NCI-H128 (cell line): ENCODE data around the gene TNNT2.

ENCODE experiments used
- DNase-seq: peaks from one replicate; lab custom pipeline; 2025; ENCODE audit not compliant: unreplicated experiment; lab: John Stamatoyannopoulos, UW

The TNNT2 gene

DNA sequence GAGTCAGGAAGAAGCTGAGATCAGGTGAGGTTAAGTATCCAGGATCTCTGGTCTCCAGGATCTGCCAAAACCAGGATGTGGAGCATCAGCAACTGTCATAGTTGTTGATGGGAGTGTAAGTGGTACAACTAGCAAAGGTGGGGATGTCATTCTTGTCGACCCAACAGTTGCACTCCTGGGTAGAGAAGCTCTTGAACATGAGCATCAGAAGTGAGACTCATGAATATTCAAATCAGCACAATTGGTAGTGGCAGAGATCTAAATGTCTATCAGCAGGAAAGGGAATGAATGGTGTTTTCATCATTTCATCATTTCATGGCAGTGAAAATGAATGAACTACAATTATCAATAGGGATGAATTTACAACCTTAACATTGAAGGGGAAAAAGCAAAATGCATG lies 25.9 kb upstream of the TNNT2 start:
- no peak for DNase-seq

DNA sequence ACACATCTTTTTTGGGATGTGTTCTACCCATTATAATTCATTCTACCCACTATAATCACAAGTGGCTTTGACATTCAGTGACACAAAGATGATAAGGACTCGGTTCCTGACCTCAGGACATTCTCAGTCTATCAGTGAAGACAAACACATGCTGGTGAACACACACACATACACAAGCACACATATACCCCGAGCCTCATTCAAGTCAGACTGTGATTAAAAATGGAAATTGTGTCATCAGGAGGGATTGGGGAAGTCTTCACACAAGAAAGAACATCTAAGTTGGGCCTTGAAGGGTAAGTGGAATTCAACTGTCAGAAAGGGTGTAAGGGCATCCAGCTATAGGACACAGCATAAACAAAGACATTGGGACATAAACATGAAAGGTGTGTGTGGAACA lies 24.2 kb upstream of the TNNT2 start:
- no peak for DNase-seq

DNA sequence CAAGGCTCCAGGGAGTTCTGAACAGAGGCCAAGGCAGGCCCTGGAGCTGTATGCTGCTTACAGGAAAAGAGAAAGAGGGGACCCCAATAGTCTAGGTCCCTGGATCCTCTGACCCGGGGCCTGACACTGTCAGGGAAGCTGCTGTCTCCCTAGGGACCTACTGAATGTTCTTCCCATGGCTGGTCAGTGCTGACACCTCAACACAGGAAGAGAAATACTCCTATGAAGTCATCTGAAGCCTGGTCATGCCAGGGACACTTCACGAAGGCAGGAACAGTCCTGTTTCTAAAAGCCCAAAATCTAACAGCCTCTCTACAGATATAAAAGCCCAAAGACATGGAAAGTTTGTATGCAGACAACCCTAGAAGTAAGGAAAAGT lies 23.4 kb upstream of the TNNT2 start:
- no peak for DNase-seq

DNA sequence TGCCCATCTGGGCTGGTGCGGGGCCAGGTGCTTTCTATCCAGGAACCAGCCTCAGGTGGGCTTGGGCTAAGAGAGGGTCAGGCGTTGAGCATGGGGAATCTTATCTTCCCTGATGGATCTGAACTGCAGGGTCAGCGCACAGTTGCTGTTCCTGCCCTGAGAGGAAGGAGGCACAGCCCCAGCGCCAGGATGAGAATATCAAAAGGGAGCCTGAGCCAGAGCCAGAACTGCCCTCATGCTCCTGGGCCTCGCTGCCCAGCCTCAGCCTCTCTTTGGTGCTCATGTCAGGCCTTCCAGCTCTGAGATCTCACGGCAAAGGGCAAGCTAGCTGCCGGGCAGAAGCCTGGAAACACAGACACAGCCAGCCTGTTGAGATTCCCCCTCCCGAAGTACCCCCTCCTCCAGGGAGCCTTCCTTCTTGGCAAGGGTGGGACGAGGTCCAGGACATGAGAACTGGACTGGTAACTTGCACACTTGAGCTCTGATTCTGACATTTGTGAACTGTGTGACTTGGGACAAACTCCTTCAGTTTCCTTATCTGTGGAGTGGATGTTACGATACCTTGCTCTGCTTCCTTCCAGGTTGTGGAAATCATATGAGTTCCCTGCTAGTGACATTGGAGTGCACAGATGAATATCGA lies 22.9 kb upstream of the TNNT2 start:
- no peak for DNase-seq

DNA sequence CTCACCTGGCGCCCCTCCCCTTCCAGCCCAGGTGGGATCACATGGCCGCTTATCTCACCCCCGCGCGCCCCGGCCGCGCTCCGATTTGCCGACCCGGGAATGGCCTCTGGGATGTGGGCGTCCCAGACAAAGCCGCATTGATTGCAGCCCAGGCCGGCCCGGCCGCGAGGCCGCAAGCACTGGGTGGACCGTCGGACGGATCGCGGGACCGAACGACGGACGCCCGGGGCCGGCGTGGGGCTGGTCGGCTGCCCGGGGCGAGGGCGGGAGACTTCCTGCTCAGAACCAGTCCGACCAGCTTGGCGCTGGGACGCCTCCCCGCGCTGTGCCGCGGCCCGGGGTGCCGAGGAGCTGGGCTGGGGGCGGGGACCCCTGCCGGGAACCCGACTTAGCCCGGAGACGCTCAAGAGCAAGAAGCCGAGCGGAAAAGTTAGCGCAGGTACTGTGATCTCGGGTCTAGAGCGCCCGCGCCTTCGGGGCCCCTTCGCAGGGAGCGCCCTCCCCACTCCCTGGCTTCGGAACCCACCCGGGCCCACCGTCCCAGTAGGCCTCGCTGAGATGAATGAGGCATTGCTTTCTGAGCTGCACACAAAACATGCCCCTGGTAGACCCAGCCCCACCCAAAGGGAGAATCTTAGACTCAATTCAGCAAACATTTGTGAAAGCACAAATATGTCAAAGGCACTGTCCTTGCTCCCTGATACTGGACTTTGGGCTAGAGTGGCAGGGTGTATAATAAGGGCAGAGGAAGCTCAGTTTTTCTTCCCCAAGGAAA lies 22.1 kb upstream of the TNNT2 start:
- DNase-seq: no peak

DNA sequence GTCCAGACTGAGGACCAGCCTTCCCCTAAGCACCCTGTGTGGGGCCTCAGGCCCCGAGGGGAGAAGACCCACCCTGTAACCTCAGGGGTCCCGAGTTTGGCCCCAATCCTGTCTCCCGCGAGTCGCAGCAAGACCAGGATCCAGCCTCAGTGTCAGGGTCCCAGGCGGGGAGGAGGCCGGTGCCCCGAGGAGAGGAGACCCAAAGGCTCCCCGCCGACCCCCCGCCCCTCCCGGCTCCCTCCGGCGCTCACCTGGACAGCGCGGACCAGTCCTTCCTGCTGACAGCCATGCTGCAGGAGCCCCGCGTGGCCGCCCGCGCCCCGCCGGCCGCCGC lies 21.5 kb upstream of the TNNT2 start, which contains the start of gene LAD1:
LAD1 (minus strand) TSS at position 307 of the 334 bp plus-strand sequence; CDS start at position 289, 18 bp downstream.
- DNase-seq: no peak

DNA sequence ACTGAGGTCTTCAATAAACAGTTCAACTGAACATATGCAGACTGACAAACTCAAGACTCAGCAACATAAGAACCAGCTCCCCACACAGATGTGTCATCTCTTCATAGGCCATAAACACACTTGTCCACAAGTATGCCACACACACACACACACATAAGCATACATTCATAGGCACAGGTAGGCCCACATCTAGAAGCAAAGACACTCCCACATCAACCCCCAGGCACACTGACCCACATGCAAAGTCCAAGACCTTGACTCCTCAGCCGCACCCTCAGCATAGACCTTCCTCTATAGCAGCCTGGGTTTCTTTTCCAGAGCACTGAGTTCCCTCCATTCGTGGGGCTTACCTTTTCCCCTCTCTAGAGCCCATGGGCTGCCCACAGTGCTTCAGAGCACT lies 20.2 kb upstream of the TNNT2 start:
- no peak for DNase-seq

DNA sequence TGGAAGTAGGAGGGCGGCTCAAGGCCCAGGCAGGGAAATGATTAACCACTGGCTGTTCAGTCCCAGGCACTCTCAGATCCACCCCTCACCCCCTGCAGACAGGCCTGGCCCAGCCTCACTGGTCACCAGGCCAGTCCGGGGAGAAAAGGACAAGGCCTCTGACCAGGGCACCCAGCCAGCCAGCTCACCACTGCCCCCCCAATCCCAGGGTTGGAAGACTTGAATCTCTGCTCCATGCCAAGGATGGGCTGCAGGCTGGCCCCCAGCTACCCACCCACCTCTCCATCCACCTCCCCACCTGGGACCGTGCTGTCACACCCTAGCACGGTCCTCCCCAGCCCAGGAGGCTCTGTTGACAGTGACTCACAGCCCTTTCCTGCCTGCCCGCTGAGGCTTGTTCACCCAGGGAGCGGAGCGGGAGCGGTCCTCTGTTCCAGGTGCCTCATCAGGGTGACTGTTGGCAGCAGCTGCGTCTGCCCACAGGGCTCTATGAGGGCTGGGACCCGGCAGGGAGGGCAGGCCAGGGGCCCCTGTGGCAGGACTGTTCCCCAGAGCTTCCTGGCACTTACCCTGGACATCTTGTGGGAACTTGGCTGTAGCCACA lies 19.5 kb upstream of the TNNT2 start:
- no peak for DNase-seq

DNA sequence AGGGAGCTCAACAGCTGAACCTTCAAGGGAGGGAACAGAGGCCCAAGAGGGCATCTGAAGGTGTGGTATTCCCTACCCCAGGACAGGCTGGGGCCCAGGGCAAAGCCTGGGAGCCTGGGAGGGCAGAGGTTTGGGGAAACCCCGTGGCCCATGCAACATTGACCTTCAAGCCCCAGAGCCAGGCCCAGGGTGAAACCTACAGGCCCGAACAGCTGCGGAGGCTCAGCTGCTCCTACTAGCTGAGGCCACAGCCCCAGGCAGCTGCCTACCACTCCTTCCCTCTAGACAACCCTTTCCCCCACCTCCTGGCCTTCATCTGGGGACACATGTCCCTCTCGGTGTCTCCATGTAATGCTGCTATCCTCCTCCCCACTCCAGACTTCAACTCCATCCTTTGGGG lies 18.5 kb upstream of the TNNT2 start:
- DNase-seq: no peak

DNA sequence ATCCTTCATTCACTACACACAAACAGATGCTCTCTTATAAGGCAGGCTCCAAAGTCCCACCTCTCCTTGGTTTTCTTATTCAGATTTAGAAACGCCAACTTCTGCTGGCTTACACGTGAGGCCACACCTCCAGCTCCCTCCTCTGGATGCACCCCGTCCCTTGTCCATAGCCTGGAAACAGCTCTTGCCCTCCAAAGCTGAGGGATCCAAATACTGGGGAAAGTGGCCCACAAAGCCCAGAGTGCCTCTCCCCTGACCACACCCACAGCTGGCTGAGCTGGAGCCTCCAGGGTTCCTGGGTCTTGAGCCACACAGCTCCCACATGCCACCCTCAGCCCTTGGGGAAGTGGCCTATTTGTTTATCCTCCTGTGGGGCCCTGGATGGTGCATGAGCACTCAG lies 17.1 kb upstream of the TNNT2 start:
- DNase-seq: no peak

DNA sequence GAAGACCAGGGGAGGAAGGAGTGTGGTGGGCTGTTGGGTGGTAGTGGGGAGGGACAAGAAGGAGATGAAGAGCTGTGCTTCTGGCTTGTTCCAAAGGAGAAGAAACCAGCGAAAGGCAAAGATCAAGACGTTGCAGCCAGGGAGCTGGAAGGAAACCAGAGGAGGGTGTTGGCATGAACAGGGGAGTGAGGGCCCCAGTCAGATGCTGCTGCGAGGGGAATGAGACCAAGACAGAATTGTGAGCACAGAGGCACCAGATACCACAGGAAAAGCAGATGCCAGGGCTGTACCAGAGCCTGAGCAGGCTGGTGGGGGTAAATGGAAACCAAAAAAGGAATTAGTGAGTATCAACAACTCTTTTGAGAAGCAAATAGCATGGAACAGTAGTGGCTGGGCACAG lies 15.6 kb upstream of the TNNT2 start:
- no peak for DNase-seq

DNA sequence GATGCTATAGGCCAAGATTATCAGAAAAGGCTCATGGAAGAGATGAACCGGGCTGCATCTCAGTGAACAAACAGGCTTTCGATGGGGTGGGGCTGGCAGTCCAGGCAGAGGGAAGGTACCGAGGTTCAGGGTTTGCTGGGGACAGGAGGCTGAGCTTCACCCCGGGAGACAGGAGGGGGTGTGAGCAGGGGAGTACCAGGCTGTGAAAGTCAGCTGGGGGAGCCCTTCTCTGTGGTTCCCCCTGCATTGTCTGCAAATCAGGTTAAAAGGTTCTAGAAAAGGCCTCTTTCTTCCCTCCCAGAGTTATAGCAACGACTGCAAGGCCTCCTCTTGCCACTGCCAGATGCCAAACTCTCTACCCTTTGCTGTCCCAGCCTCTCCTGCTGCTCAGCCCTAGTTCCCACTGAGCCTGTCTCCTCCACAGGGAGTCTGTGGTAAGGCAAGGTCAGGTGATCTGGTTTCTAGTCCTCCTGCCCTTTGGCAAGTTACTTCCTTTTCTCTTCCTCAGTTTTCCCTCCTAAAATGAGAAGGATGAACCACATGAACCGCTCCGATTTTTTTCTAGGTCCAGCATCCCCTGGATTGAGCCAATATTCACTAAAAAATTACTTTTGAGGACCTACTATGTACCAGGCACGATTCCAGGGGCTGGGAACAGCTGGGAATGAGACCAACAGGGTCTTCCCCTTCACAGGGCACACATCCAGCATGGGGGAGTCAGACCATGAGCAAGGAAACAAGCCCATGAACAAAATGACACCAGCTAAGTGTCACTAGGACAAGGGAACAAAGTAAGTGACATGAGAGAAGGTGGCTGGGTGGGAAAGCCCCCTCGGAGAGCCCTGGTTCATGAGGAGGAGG lies 14.4 kb upstream of the TNNT2 start:
- no peak for DNase-seq

DNA sequence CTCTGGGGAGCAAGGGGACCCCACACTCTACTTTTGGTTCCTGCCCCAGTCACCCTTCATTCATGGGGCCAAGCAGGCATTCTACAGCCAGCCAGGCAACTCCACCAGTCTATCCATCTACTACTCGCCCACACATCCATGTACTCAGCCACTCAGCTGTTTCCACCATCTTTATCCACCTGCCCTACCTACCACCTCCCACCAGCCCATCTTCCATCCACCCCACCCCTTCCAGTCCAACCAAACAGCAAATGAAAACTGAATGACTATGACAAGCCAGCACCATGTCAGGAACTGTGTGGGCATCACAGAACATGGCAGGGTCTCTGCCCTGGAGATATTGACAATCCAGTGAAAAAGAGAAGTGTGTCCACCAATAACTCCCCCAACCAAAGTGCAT lies 13.7 kb upstream of the TNNT2 start:
- DNase-seq: no peak

DNA sequence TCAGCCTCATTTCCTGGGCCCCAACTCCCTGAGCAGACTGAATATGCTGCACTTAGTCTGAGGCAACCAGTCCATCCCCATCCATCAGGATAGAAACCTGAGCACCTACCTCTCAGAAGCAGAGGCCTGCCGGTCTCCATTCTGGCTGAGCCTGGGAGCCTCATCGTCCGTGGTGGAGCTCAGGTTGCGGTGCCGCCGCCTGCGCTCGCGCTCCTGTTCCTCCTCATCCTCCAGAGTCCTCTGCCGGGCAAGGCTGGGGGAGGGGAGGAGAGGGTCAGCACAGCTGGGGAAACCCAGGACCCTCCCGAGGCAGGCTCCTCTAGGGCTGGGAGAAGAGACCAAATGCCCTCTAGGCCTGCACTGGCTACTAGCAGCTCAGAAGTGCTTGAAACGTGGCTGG lies 11.6 kb upstream of the TNNT2 start:
- DNase-seq: no peak

DNA sequence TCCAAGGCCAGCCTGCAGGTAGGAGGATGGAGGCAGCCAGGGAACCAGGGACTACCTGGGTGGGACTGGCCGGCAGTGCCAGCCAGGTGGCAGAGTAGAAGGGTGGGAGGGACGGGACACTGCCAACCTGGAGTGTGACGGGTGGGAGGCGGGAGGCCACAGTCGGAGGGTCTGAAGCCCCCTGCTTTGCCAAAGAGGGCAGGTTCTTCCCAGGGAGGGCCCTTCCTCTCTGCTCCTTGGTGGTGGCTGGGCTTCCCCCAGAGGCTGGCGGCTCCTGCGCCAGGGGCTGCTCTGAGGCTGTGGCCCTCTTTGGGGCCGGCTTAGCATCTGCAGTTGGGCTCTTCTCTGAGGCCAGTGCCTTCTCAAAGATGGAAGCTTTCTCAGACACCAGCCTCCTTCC lies 8.7 kb upstream of the TNNT2 start:
- no peak for DNase-seq

DNA sequence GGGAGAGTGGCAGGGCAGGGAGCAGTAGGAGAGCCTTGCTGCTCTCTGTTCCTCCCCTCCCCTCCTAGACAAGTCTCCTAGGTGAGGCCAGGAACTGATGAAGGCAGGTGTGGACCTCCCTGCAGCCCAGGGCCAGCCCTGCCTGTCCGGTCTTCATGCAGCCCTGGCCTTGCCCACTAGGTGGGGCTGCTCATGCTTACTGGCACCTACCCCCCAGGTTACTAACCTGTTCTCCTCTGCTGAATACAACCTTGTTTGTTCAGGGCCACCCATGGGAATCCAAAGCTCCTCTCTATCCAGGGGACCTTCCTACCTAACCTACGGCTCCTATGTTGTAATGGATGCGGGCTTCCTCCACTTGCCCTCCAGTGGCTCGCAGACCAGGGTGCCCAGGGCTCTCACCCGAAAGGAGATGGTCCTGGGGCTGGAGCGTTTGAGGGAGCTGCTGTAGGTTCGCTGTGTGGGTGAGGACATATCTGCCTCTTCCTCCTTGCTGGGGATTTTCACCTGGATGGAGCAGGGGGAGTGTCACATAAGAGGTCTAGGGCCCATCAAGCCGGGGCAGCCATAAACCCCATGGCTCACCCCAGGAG lies 7.9 kb upstream of the TNNT2 start:
- peak; percentile 17 for DNase-seq

DNA sequence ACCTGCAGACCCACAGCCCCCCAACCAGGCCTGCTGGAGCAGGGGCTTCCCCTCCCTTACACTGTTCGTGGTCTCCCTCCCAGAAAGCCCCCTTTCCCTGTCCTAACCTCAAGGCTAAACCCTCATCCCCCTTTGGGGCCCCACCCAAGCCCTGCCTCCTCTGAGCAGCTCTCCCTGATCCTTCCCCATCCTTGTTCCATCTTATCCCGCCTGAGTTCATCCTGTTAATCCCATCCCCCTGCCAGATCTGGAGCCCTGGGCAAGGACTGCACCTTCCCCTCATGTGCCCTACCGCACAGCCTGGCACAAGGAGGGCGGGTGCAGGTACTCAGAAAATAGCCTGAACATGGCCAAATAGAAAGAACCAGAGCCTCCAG lies 6.9 kb upstream of the TNNT2 start:
- DNase-seq: no peak

DNA sequence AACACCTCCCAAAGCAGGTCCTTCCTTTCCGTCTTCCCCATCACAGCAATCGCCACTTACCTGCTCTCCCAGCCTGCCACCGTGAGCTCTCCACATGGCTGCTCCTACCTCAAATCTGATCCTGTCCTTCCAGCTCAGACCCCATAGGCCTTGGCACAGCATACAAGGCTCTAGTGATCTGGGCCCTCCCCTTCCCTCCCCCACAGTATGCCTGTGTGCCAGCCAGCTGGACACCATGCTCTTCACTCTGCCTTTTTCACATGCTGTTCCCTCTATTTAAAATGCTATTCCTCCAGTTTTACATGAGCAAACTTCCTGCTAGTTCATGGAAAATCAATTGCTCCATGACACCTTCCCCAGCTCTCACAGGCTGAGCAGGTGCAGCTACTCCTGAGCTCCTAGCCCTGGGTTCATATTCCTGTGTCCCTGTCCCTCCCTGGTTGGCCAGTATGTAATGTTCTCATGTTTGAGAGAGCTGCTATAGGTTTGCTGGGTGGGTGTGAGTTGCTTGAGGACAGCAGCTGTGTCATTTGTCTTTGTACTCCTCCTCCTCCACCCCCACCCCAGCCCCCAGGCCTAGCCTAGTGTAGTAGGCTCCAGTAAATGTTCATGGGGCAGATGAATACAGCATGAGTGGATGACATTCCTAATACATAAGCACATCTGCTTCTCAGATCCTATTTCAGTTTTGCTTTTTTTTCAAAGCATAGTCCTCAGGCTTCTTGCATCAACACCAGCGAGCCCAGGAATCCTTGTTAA lies 6.3 kb upstream of the TNNT2 start:
- peak; percentile 55 for DNase-seq

DNA sequence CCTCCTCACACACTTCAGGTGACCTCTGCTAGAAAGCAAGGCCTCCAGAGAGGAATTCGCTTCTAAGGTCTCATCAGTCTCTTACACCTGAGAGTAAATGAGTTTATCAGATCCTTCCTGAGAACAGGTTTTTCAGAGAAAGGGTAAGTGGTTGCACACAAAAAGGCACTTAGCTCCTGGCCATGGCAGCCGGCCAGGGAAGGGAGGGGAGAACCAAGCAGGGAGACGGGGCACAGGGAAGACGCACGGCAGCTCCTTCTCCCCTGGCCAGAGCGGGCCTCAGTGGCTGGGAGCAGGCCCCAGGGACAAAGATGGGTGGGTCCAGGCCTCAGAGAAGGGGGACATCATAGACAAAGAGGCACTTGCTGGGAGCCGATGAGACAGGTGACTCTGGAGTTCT lies 3.6 kb upstream of the TNNT2 start:
- DNase-seq: peak; percentile 49

DNA sequence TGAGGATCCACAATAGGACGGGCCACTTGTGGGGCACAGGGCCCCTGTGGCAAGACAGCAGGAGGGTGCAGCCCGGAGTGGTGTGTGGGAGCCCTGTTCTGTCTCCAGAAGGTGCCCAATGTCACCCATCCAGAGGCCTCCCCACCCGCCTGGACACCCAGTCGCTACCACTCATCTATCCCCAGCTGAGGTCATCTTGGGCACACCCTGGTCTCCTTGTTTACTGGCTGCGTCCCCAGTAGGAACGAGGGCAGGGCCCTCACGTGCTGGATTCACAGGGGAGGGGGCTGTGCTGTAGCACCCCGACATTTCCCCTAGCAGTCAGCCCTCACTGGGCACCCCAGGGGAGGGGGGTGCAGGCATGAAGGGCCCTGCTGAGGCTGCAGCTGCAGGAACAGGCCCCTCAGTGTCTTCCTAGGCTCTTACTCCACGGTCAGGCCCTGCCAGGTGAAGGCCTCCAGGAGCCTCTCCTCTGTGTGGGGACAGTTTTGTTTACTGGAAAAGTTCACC lies 2.3 kb upstream of the TNNT2 start:
- no peak for DNase-seq
